HepG2 (cell line): Measurements from ENCODE around the gene SUCLG2.

ENCODE experiments used
- EEA1 ChIP-seq: sonication (generic); formaldehyde crosslinking; IDR thresholded peaks from 2 replicates; pipeline ENCODE4 v1.5.1; 2020; ENCODE audit warnings: mild to moderate bottlenecking, missing genetic modification reagents, borderline replicate concordance
- HOXA5 ChIP-seq: sonication (generic); formaldehyde crosslinking; IDR thresholded peaks from 2 replicates; pipeline ENCODE4 v1.4.0; 2020; ENCODE audit warnings: missing genetic modification reagents
- KLF6 ChIP-seq: IDR thresholded peaks from 2 replicates; pipeline ENCODE4 v1.8.0; 2016; ENCODE audit warnings: missing biosample characterization, missing genetic modification reagents
- MXD4 ChIP-seq: IDR thresholded peaks from 2 replicates; pipeline ENCODE4 v1.6.1; 2016; ENCODE audit warnings: mild to moderate bottlenecking, missing biosample characterization, missing genetic modification reagents
- NFYB ChIP-seq: sonication (generic); formaldehyde crosslinking; IDR thresholded peaks from 2 replicates; pipeline ENCODE4 v1.4.0; 2020; ENCODE audit warnings: missing genetic modification reagents
- ZNF282 ChIP-seq: fragments of 450-650 bp; IDR thresholded peaks from 2 replicates; pipeline ENCODE4 v1.6.1; 2018; ENCODE audit not compliant: partially characterized antibody
- ZSCAN20 ChIP-seq: sonication (generic); formaldehyde crosslinking; IDR thresholded peaks from 2 replicates; pipeline ENCODE4 v1.4.0; 2020; ENCODE audit warnings: missing genetic modification reagents, mild to moderate bottlenecking, borderline replicate concordance

DNA sequence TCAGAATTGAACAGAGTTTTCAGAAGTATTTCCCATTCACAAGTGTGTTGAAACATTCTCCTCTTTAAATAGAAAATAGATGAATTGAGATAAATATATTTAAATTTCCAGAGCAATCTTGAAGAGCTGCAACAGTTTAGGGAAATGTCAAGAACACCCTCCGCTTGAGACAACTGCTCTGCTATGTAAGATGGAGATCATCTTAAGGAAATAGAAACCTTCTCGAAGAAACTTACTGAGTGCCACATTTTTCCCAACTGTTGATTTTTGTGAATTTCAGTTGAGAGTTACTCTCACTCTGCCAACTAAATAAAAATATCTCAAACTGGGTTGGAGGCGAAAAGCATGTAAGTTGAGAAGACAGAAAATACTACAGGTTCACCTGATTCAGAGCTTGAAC, 78.0 kb downstream of the SUCLG2 start:
- TF ChIP-seq EEA1 (CRISPR knock-in tag) (no peak), MXD4 (no peak), ZNF282 (no peak), KLF6 (CRISPR knock-in tag) (no peak), NFYB (CRISPR knock-in tag) (no peak), HOXA5 (no peak), ZSCAN20 (CRISPR knock-in tag) (no peak)
